Hematopoietic multipotent progenitor cell treated with erythropoietin and hydrocortisone succinate and interleukin-3 and kit ligand, for 4 days (in vitro differentiated cells): Measurements from ENCODE around the gene BOC.
A peak's percentile ranks its signal among the peaks of the same experiment; 100 is the strongest.

Experiments used
- DNase-seq: peaks from one replicate; pipeline ENCODE4 v3.0.0-alpha.2; 2015

Gene BOC

GRCh38 chr3:113223475-113224281 lies 12.3 kb downstream of the BOC start:
- peak; percentile 77 for DNase-seq

GRCh38 chr3:113225286-113225685 lies 13.9 kb downstream of the BOC start:
- no peak for DNase-seq

GRCh38 chr3:113226491-113226890 lies 15.1 kb downstream of the BOC start:
- DNase-seq: no peak

GRCh38 chr3:113227146-113227545 lies 15.8 kb downstream of the BOC start:
- no peak for DNase-seq

- no peak for DNase-seq
Observed at GRCh38 chr3:113228498-113229286, 17.3 kb downstream of the BOC start.

- DNase-seq: no peak
Observed at GRCh38 chr3:113231391-113231790, 20.0 kb downstream of the BOC start.

GRCh38 chr3:113231827-113232253 lies 20.5 kb downstream of the BOC start:
- DNase-seq: no peak

- no peak for DNase-seq
Observed at GRCh38 chr3:113232342-113232741, 21.0 kb downstream of the BOC start.

GRCh38 chr3:113233497-113233896 lies 22.1 kb downstream of the BOC start:
- no peak for DNase-seq

GRCh38 chr3:113234028-113234427 lies 22.7 kb downstream of the BOC start:
- no peak for DNase-seq

GRCh38 chr3:113234688-113235260 lies 23.4 kb downstream of the BOC start:
- DNase-seq: no peak

- no peak for DNase-seq
Observed at GRCh38 chr3:113238503-113238902, 27.1 kb downstream of the BOC start.

- DNase-seq: no peak
Observed at GRCh38 chr3:113240841-113241240, 29.5 kb downstream of the BOC start.

GRCh38 chr3:113241292-113242095 lies 30.1 kb downstream of the BOC start:
- peak; percentile 5 for DNase-seq

- peak; percentile 27 for DNase-seq
Observed at GRCh38 chr3:113242096-113242581, 30.8 kb downstream of the BOC start.

- peak; percentile 6 for DNase-seq
Observed at GRCh38 chr3:113243071-113243470, 31.7 kb downstream of the BOC start.

- no peak for DNase-seq
Observed at GRCh38 chr3:113243846-113244245, 32.5 kb downstream of the BOC start.

- DNase-seq: no peak
Observed at GRCh38 chr3:113245761-113246161, 34.4 kb downstream of the BOC start.

- DNase-seq: no peak
Observed at GRCh38 chr3:113247068-113247467, 35.7 kb downstream of the BOC start.

GRCh38 chr3:113247675-113248458 lies 36.5 kb downstream of the BOC start:
- DNase-seq: no peak

GRCh38 chr3:113249111-113249510 lies 37.8 kb downstream of the BOC start:
- DNase-seq: no peak

- DNase-seq: no peak
Observed at GRCh38 chr3:113249601-113250000, 38.2 kb downstream of the BOC start.
